ENCODE results near the gene SLC1A6.
"Not testable (repeated sequence)": the region's sequence is repeated elsewhere in the genome, so short reads cannot be mapped to it uniquely, and the experiment has no call there.

Gene SLC1A6

DNA sequence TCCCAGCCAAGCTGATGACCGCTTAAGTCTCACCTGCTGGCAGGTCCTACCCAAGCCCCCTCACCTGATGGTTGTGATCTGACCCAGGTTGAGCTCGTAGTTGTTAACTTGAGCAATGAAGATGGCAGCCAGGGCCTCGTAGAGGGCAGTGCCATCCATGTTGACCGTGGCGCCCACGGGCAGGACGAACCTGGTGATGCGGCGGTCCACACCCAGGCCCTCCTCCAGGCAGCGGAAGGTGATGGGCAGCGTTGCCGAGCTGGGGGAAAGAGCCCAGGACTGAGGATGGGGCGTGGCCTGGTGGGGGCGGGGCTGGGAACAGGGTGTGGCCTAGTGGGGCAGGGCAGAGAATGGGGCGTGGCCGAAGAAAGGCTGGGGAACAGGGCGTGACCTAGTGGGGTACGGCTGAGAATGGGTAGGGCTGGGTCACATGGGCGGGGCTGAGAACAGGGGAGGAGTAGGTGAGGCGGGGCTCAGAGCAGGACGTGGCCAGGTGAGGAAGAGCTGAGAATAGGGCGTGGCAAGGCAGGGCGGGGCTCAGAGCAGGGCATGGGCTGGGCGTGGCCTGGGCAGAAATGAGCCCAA, 25.5 kb downstream of the SLC1A6 start:
- no peak for DNase-seq

DNA sequence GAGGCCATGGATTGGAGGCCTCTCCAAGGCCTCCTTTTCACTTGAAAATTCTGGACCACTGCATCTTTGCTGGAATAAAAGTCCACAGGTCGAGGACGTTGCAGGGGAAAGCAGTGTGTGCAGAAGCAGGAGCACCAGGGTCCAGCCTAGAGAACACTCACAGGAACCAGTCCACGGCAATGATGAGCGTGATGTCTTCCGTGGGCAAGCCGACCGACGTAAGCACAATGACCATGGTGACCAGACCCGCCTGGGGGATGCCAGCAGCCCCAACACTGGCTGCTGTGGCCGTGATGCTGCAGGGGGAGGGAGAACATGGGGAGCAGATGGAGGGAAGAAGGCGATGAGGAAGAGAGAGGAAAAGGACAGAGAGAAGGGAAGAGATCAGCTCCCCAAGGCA, 26.9 kb downstream of the SLC1A6 start:
- no peak for DNase-seq

DNA sequence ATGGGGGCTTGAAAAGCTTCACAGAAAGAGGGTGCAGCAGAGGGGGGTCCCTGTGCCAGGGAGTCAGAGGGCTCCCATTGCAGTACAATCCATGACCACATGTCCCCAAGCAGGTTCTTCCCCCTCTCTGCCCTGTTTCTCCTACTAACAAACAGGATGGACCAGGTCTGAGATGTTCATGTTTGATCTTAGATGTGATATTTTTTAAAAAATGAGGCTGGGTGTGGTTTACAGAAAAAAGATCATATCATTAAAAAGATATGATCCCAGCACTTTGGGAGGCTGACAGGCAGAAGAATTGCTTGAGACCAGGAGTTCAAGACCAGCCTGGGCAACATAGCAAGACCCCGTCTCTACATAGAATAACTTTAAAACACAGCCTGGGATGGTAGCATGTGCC, 29.2 kb downstream of the SLC1A6 start:
- no peak for DNase-seq

DNA sequence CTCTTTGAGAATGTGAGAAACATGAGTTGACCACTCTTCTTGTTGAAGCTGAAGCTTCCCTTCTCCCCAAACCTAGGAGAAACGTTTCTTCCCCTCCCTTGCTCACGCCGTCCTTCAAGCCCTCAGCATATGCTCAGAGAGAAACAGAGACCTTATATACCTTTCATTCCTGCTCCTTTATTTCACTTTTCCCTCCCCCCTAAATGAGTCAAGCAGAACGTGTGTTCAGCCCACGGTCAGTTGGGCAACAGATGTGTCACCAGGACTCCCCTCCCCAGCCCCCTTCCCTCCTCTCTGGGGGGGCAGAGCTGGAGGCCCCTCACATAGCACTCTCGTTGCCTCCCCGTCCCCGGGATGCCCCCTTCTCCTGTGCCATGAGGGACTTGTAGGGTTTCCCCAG, 29.8 kb downstream of the SLC1A6 start:
- no peak for DNase-seq

DNA sequence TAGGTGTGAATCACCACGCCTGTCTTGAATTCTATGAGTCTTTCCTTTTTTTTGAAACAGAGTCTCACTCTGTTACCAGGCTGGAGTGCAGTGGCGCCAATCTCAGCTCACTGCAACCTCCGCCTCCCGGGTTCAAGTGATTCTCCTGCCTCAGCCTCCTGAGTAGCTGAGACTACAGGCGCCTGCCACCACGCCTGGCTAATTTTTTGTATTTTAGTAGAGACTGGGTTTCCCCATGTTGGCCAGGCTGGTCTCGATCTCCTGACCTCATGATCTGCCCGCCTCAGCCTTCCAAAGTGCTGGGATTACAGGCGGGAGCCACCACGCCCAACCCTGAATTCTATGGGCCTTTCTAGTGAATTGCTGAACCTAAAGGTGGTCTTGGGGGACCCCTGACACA, 30.3 kb downstream of the SLC1A6 start:
- DNase-seq: not testable (repeated sequence)

DNA sequence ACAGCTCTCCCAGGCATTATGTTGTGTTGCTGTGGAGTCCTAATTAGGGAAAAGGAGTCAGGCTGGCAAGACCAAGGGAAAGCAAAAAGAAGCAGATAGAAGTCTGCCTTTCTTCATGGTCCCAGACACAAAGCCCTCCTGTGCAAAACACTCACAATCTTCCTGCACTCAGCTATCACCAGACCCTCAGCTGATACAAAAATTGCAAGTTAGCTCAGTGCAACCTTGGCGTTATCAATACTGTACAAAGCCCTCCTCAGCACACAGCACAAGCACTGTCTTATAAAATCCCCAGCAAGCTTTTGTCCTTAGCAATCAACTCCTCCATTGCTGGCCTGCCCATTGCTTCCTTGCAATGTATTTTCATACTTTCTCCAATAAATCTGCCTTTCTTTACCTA, 35.2 kb downstream of the SLC1A6 start:
- no peak for DNase-seq

DNA sequence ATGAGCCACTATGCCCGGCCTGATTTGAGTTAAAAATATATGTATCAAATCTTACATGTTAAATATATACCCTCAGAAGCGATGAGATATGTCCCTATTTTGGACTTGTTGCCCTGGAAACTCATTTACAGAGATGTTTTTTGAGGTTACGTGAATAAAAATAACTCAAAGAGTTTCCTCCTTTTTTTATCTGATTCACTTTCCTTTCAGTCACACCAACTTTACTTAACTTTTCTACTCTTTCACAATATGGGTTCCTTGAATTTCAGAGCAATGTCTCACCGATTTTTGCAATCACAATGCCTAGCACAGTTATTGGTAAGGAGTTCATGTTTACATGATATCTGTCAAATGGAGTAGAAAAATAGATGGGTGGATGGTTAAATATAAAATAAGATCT, 36.1 kb downstream of the SLC1A6 start:
- no peak for DNase-seq

DNA sequence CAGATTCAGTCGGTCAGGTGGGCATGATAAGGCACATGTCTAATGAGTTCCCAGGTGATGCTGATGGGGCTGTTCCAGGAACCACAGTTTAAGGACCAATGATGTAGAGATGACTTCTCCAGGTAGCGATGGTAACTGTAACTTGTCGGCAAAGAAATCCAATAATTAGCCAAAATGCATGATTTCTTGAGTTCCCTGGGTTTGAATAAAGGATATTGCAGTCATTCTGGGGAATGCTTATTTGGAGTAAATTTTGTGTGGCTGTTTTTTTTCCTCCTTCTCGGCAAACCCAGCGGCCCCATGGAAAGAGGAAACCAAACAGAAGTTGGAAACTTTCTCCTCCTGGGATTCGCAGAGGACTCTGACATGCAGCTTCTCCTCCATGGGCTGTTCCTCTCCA, 38.5 kb downstream of the SLC1A6 start, which contains the start of gene OR7C2:
Gene OR7C2 (plus strand): TSS at position 301 of the 400 bp plus-strand sequence. CDS start 0 bp downstream, at position 301.
- no peak for DNase-seq

DNA sequence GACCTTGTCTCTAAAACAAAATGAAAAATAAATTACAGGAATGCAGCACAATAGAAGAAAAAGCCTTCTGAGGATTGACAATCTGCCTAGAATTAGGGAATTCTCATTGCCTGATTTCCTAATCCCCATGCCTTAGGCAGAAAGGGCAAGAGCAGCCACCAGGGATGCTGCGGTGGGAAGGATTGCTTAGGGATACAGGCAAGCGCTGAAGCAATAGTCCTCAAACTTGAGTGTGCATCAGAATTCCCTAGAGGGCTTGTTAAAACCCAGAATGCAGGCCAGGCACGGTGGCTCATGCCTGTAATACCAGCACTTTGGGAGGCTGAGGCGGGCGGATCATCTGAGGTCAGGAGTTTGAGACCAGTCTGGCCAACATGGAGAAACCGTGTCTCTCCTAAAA, 39.4 kb downstream of the SLC1A6 start:
- no peak for DNase-seq

DNA sequence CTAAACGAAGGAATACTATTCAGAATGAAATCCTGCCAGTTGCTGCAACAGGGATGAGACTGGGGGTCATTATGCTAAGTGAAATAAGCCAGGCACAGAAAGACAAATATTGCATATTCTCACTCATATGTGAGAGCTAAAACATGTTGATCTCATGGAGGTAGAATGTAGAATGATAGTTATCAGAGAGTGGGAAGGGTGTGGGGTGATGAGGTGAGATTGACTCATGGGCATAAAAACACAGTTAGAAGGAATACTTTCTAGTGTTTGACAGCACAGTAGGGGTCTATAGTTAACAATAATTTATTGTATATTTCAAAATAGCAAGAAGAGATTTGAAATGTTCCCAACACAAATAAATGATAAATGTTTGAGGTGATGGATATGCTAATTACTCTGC, 46.2 kb downstream of the SLC1A6 start:
- DNase-seq: no peak

DNA sequence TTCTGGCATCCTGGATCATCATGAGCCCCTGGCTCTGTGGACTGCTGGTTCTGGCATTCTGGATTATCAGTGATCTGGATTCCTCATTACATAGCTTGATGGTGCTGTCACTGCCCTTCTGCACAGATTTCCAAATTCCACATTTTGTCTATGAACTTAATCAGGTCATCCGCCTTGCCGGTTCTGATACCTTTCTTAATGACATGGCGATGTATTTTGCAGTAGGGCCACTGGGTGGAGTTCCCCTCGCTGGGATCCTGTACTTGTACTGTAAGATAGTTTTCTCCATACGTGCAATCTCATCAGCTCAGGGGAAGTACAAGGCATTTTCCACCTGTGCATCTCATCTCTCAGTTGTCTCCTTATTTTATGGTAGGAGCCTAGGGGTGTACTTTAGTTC, 62.8 kb downstream of the SLC1A6 start:
- DNase-seq: no peak

DNA sequence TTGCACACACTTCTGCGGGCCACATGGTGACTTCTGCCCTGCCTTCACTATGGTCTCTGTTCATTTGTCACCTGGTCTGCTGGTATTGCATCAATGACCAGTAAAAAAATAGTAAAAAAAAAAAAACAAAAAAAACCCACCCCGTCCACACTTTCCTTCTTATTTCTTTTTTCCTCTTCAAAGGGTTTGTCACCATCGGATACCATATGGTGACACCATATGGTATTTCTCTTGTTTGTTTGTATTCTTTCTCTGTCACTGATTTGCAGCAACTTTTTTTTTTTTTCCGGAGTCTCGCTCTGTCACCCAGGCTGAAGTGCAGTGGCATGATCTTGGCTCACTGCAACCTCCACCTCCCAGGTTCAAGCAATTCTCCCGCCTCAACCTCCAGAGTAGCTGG, 64.5 kb downstream of the SLC1A6 start:
- DNase-seq: no peak

DNA sequence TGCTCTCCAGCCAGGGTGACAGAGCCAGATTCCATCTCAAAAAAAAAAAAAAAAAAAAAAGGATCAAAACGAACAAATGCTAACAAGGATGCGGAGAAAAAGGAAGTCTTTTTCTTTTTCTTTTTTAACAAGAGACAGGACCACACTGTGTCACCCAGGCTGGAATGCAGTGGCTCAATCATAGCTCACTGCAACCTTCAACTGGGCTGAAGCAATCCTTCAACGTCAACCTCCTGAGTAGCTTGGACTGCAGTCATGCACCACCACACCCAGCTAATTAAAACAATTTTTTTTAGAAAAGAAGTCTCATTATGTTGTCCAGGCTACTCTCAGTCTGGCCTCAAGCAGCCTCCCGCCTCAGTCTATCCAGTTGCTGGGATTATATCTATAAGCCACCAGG, 73.0 kb downstream of the SLC1A6 start:
- DNase-seq: no peak

DNA sequence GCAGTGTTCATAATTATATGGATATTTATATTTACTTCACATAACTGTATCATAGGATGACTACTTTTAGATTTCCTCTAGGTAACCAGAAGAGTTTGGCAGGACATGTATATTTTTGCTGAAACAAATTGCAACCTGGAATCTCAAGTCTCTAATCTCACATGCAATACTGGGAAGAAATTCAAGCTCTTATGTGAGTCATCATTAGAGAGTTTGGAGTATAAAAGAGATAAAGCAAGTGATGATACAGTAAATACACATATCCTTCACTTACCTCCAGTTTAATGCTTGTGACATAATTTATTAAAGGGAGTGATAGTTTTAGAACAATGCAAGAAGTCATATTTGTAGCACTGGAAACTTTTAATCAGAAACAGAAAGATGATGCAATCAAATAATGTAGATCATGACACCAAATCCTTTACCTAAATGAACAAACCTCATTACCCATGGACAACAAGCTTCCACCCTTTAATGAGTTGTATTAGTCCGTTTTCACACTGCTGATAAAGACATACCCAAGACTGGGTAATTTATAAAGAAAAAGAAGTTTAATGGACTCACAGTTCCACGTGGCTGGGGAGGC, 77.9 kb downstream of the SLC1A6 start:
- DNase-seq: no peak
